HL-60 (cell line): ENCODE results near the gene FBXO15.

Experiments used
- CTCF ChIP-seq: IDR thresholded peaks from one replicate; pipeline ENCODE4 v1.5.1; 2011; ENCODE audit warnings: low read length, control low read depth, inconsistent platforms; ENCODE audit not compliant: insufficient read depth
- REST ChIP-seq: IDR thresholded peaks from 2 replicates; pipeline ENCODE4 v1.6.1; 2012; ENCODE audit warnings: low read depth; ENCODE audit not compliant: insufficient replicate concordance

DNA sequence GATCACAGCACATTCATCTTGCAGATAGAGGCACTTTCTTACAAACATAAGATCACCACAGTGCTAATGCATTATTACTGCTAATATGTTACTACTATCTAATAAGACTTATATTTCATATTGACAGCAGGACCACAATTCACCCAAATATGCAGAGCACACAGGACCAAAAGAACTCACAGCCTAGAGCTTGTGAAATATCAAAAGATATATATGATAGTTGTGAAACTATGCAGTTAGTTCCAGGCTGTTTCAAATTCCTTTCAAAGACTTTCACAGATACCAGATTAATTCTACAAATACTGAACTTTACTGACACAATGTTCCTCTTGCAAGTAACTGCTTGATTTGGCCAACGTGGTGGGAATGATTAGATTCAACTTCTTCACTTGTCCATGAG is 23.0 kb downstream of the FBXO15 start:
- no peak for TF ChIP-seq CTCF
- no peak for TF ChIP-seq REST
